ENCODE results near the gene BRINP2. TPM values are rescaled to one million over a fixed set of nuclear protein-coding genes. Genes with fewer than 3 reads are reported as not detected.

The BRINP2 gene
- total RNA-seq, 1 donor, result not detected

DNA sequence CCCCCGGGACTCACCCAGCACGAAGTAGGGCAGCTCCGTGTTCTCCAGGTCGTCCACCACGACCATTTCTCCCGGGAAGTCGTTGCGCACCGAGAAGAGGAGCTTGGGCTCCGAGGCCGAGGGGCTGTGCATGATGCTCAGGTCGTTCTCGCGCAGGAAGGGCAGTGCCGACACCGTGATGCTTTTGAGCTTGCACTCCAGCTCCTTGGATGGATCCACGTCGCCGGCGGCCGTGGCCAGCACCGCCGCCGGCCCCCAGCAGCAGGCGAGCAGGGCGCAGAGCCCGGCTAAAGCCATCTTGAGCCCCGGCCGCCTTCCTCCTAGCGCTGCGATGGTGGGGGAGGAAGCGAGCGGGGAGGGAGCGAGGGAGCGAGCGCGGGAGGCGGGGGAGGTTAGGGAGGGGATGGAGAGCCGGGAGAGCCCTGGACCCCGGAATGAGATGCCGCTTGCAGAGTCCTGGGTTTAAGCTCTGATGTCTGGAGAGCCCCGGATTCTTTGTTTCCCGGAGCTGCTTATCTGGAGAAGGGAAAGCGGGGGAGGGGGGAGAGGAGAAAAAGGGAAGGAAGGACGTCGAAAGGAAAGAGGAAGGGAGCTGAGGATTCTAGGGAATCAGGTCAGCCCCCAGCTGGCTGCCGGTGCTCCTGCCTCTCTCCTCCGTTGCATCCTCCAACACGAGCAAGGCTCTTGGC is 6.2 kb upstream of the BRINP2 start, which contains the start of gene ASTN1:
ASTN1 (minus strand) TSS at position 333 of the 689 bp plus-strand sequence; CDS start at position 297, 36 bp downstream.
- DNase-seq (ENCODE audit: low read depth), result no peak
- H3K4me3 ChIP-seq (ENCODE audit: low read depth, low read length), result peak within 1 kb of the TSS; percentile 18
- TF ChIP-seq, protein P1, sequence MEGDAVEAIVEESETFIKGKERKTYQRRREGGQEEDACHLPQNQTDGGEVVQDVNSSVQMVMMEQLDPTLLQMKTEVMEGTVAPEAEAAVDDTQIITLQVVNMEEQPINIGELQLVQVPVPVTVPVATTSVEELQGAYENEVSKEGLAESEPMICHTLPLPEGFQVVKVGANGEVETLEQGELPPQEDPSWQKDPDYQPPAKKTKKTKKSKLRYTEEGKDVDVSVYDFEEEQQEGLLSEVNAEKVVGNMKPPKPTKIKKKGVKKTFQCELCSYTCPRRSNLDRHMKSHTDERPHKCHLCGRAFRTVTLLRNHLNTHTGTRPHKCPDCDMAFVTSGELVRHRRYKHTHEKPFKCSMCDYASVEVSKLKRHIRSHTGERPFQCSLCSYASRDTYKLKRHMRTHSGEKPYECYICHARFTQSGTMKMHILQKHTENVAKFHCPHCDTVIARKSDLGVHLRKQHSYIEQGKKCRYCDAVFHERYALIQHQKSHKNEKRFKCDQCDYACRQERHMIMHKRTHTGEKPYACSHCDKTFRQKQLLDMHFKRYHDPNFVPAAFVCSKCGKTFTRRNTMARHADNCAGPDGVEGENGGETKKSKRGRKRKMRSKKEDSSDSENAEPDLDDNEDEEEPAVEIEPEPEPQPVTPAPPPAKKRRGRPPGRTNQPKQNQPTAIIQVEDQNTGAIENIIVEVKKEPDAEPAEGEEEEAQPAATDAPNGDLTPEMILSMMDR (IDR thresholded peaks at IDR 0.05; ENCODE audit: insufficient read depth, low read depth, low read length), result no peak

DNA sequence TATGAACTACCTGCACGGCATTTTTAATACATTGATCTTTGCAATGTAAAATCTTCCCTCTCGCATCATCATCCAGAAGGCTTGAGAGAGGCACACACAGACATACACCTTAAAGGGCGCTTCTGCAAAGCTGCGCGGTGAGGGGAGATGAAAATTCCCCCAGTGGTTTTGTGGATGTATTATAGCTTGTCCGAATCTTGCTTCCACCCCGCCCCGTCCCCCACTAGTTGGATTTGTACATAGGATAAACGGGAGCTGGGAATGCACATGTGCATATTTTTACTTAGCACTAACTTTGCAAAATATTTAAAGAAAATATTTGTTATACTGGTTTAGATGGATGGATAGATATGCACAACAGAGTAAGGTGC is 5.7 kb upstream of the BRINP2 start:
- no peak overlapping the region for H3K4me3 ChIP-seq (ENCODE audit: low read depth, low read length)
- TF ChIP-seq, protein P1 (IDR thresholded peaks at IDR 0.05; ENCODE audit: insufficient read depth, low read depth, low read length), result no peak
- DNase-seq (ENCODE audit: low read depth), result no peak

DNA sequence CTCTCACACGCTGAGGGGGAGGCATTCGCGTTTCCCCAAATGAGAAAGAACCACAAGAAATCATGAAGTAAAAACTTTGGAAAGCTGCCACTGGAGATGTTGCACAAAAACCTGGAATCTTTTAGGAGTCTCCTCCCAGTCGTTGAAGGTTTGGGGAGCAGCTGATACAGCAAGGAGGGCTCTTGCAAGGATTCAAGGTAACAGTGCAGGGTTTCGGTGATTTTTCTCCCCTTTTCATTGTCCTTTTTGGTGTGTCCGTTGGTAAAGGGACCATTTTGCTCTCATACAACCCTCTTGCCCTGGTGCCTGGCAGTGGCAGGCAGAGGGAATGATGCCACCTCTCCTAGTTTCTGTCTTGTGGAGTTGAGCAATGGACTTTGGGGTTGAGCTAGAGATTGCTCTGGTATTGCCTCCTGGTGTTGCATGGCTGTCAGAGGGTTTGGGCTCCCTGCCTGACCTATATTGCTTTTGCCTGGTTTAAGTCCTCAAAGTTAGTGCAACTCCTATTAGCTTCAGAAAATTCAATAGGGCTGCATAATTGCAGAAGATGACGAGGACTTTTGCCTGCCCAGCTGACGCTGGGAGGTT is 872 bp downstream of the BRINP2 start:
- no peak overlapping the region for H3K4me3 ChIP-seq (ENCODE audit: low read depth, low read length)
- TF ChIP-seq, protein P1 (IDR thresholded peaks at IDR 0.05; ENCODE audit: insufficient read depth, low read depth, low read length), result no peak
- no peak for DNase-seq (ENCODE audit: low read depth)

- no peak for DNase-seq (ENCODE audit: low read depth)
- TF ChIP-seq, protein P1 (IDR thresholded peaks at IDR 0.05; ENCODE audit: insufficient read depth, low read depth, low read length), result no peak
- no peak overlapping the region for H3K4me3 ChIP-seq (ENCODE audit: low read depth, low read length)
These were observed 1.5 kb downstream of the BRINP2 start for GRCh38 chr1:177172272-177172671.

DNA sequence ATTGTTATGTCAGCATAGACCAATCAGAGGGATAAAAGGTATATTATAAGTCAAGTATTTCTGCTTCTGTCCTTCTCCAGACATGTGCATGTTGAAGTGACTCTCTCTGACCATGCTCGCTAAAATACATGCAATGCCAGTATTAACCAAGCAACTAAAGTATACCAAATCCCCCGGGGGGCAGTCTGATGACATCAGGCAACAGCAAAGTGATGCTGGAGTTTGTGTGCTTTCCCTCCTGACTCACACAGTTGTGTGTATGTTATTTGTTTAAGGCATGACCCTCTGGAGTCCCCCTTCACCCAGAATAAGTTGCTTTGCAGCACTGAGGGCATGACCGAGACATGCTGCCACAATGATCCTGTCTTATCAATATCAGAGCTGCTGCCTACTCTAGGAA is 2.1 kb downstream of the BRINP2 start:
- TF ChIP-seq, protein P1 (IDR thresholded peaks at IDR 0.05; ENCODE audit: insufficient read depth, low read depth, low read length), result no peak
- DNase-seq (ENCODE audit: low read depth), result no peak
- H3K4me3 ChIP-seq (ENCODE audit: low read depth, low read length), result no peak overlapping the region

- DNase-seq (ENCODE audit: low read depth), result no peak
- TF ChIP-seq, protein P1 (IDR thresholded peaks at IDR 0.05; ENCODE audit: insufficient read depth, low read depth, low read length), result no peak
These were observed 3.2 kb downstream of the BRINP2 start for GRCh38 chr1:177173976-177174375.

More at GRCh38 chr1:177173976-177174375, 3.2 kb downstream of the BRINP2 start:
- no peak overlapping the region for H3K4me3 ChIP-seq (ENCODE audit: low read depth, low read length)

Measured in fibroblast of villous mesenchyme (primary cell).